Neural crest cell (in vitro differentiated cells): ENCODE data around the gene POLR2H. TPM values are rescaled to one million over a fixed set of nuclear protein-coding genes. Genes with fewer than 3 reads are reported as not detected.

ENCODE experiments used
- DNase-seq: peaks from one replicate; pipeline ENCODE4 v3.0.0; 2021; ENCODE audit warnings: low read depth, mixed read lengths, low spot score
- H3K27ac Mint-ChIP-seq: one replicate; pipeline ENCODE4 v1.8.0; 2021; ENCODE audit warnings: mild to moderate bottlenecking, mixed read lengths; ENCODE audit not compliant: unreplicated experiment
- H3K27me3 Mint-ChIP-seq: 2 replicates; pipeline ENCODE4 v1.8.0; 2021; ENCODE audit warnings: low read depth, mild to moderate bottlenecking, mixed read lengths
- H3K36me3 Mint-ChIP-seq: 2 replicates; pipeline ENCODE4 v1.8.0; 2021; ENCODE audit warnings: low read depth, mild to moderate bottlenecking, mixed read lengths
- H3K4me1 Mint-ChIP-seq: 2 replicates; pipeline ENCODE4 v1.8.0; 2021; ENCODE audit warnings: mixed read lengths
- H3K4me3 Mint-ChIP-seq: one replicate; pipeline ENCODE4 v1.8.0; 2021; ENCODE audit warnings: mild to moderate bottlenecking, mixed read lengths
- H3K9me3 Mint-ChIP-seq: 2 replicates; pipeline ENCODE4 v1.8.0; 2021; ENCODE audit warnings: mixed read lengths
- total RNA-seq: library from RNA; stranded (reverse); gene quantifications from 2 replicates; pipeline ENCODE4 v1.2.1, GENCODE V29; 2021
- TF ChIP-seq, protein P1 (sequence below): fragments of 200-600 bp; sonication (generic); conservative IDR thresholded peaks from 2 replicates; pipeline ENCODE4 v1.5.0; 2021; ENCODE audit warnings: antibody characterized with exemption, mild to moderate bottlenecking

Gene POLR2H
- total RNA-seq, 1 donor from 2014 or later: 94.5 TPM

DNA sequence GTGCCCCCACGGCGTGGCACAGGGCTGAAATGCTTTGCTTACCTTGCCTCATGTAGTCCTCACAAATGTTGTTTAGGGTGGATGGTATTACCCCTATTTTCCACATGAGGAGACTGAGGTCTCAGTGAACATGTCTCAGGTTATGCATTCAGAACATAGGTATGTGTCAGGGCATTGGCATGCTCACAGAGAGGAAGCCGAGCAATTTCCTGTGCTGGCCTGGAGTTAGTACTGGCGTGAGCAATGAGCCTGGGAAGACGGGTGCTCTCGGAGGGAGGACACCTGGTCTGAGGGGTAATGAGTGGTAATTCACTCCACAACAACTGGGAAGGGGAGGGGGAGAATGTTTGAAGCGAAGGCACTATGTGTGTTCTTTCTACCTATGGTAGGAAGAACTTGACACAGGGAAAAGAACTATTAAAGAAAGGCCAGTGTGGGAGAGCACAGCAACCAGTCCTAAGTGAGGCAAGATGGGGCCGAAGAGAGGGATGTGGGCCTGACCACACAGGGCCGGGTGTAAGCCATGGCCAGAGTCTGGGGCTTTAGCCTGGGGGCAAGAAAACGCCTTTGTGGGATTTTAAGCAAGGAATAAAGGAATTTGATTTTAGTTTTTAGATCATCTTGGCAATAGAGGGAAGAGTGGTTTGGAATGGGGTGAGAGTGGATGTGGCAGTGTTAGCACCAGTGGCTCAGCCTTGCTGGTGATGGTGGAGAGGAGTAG lies 29.0 kb upstream of the POLR2H start:
- DNase-seq: no peak
- peaks cover 21% of the 10 kb centered on the region for H3K36me3 Mint-ChIP-seq
- no peaks in the 10 kb centered on the region for H3K9me3 Mint-ChIP-seq
- H3K27me3 Mint-ChIP-seq: peaks cover under 1% of the 10 kb centered on the region
- no peak overlapping the region for H3K27ac Mint-ChIP-seq
- peak overlapping the region; percentile 64 for H3K4me3 Mint-ChIP-seq
- H3K4me1 Mint-ChIP-seq: peaks cover 18% of the 10 kb centered on the region
- TF ChIP-seq, protein P1, sequence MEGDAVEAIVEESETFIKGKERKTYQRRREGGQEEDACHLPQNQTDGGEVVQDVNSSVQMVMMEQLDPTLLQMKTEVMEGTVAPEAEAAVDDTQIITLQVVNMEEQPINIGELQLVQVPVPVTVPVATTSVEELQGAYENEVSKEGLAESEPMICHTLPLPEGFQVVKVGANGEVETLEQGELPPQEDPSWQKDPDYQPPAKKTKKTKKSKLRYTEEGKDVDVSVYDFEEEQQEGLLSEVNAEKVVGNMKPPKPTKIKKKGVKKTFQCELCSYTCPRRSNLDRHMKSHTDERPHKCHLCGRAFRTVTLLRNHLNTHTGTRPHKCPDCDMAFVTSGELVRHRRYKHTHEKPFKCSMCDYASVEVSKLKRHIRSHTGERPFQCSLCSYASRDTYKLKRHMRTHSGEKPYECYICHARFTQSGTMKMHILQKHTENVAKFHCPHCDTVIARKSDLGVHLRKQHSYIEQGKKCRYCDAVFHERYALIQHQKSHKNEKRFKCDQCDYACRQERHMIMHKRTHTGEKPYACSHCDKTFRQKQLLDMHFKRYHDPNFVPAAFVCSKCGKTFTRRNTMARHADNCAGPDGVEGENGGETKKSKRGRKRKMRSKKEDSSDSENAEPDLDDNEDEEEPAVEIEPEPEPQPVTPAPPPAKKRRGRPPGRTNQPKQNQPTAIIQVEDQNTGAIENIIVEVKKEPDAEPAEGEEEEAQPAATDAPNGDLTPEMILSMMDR: no peak

DNA sequence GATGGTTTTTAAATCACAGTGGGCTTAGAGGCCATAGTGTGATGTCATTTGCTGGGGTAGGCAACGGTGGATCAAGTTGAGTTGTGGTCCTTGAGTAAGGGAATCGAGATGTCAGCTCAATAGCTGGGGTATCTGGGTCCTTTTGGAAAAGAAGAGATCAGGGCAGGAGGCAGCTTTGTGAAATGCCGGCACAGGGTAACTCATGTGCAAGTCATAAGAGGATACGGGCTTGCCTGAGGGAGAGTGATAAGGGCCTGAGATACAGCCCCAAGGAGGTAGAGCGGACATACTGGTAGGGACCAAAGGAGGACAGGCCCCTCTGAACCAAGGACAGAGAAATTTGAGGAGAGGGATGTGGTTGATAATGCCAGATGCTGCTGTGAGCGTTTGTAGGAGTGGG lies 28.3 kb upstream of the POLR2H start:
- H3K9me3 Mint-ChIP-seq: no peaks in the 10 kb centered on the region

DNA sequence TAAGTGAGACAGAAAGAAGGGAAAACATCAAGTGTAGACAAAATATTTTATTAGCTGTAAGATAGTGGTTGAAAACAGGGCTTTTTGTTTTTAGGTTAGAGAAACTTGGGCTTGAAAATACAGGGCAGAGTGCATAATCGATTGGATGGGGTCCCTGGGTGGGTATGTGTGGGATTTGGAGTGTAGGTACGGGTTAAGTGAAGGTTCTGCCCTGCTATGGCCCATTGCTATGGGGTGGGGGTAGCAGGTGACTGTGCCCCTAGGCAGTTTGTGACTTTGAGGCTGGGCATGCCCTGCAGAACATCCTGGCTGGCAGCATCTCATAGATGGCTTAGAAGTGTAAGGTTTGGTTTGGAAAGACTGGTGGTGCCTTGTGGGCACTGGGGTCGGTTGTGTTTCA lies 27.8 kb upstream of the POLR2H start:
- H3K27ac Mint-ChIP-seq: peak overlapping the region; percentile 12
- TF ChIP-seq, protein P1: no peak
- H3K36me3 Mint-ChIP-seq: peaks cover 18% of the 10 kb centered on the region
- DNase-seq: no peak
- peaks cover 5% of the 10 kb centered on the region for H3K27me3 Mint-ChIP-seq
- peak overlapping the region; percentile 64 for H3K4me3 Mint-ChIP-seq
- H3K9me3 Mint-ChIP-seq: no peaks in the 10 kb centered on the region
- H3K4me1 Mint-ChIP-seq: peaks cover 27% of the 10 kb centered on the region

More for the DNA sequence above, 28.3 kb upstream of the POLR2H start:
- Mint-ChIP-seq H3K27me3 (peaks cover 5% of the 10 kb centered on the region), H3K27ac (no peak overlapping the region), H3K4me3 (peak overlapping the region; percentile 64), H3K4me1 (peaks cover 25% of the 10 kb centered on the region), H3K36me3 (peaks cover 21% of the 10 kb centered on the region)
- TF ChIP-seq, protein P1: no peak
- DNase-seq: no peak

DNA sequence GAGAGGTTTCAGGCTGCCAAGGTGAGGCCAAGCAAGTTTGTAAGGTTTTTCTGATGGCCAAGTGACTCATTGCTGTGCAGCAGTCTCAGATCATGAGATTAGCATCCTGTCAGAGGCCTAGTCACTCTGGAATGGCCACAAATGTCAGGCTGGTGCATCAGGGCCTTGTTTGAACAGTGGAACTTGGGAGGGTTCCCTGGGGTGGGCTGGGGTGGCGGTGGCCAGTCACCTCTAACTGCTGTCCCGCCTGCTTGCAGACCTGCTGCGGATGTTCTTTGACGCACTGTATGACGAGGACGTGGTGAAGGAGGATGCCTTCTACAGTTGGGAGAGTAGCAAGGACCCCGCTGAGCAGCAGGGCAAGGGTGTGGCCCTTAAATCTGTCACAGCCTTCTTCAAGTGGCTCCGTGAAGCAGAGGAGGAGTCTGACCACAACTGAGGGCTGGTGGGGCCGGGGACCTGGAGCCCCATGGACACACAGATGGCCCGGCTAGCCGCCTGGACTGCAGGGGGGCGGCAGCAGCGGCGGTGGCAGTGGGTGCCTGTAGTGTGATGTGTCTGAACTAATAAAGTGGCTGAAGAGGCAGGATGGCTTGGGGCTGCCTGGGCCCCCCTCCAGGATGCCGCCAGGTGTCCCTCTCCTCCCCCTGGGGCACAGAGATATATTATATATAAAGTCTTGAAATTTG lies 26.9 kb upstream of the POLR2H start:
- H3K4me1 Mint-ChIP-seq: peaks cover 32% of the 10 kb centered on the region
- TF ChIP-seq, protein P1: no peak
- H3K27ac Mint-ChIP-seq: no peak overlapping the region
- no peaks in the 10 kb centered on the region for H3K9me3 Mint-ChIP-seq
- H3K36me3 Mint-ChIP-seq: peaks cover 12% of the 10 kb centered on the region
- no peak for DNase-seq
- peak overlapping the region; percentile 64 for H3K4me3 Mint-ChIP-seq
- H3K27me3 Mint-ChIP-seq: peaks cover 5% of the 10 kb centered on the region

DNA sequence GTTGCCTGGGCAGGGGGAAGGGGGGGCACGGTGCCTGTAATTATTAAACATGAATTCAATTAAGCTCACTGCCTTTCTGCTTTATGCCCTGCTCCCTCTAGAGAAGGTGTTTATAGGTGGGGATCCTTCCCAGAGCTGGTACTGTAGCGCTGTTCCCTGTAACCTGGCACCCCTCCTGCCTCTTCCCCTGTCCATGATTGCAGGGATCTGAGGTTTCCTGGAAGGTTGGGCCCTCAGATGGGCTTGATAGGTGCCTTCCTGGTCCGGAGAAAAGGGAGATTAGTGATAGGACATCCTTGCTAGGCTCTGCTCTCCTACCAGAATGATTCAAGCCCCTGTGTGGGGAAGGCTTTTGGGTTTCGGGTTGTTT lies 26.2 kb upstream of the POLR2H start:
- Mint-ChIP-seq H3K36me3 (peaks cover 9% of the 10 kb centered on the region), H3K4me1 (peaks cover 32% of the 10 kb centered on the region), H3K27me3 (peaks cover 5% of the 10 kb centered on the region), H3K9me3 (no peaks in the 10 kb centered on the region), H3K27ac (peak overlapping the region; percentile 94), H3K4me3 (peak overlapping the region; percentile 87)
- TF ChIP-seq, protein P1: no peak
- no peak for DNase-seq
